Body of pancreas (tissue), 4 donors: ENCODE measurements around the gene ATP6V1G1.
"Not testable (repeated sequence)": the region's sequence is repeated elsewhere in the genome, so short reads cannot be mapped to it uniquely, and the experiment has no call there.

Experiments used
- CTCF ChIP-seq, 7 experiments: fragments of 450-650 bp in 4 of 7; fragments of 200-600 bp in 3 of 7; sonication (generic) in 3 of 7; IDR thresholded peaks; one replicate each; pipeline ENCODE4 v1.5.1; 2016 to 2019; ENCODE audit warnings: antibody characterized with exemption in 7 of 7
- POLR2A ChIP-seq, 3 donors: fragments of 450-650 bp; IDR thresholded peaks; one replicate each; pipeline ENCODE4 v1.6.1; 2016; ENCODE audit warnings: antibody characterized with exemption in 3 of 3, mild to moderate bottlenecking in 2 of 3

- not testable (repeated sequence) for TF ChIP-seq CTCF, POLR2A (IDR thresholded peaks at IDR 0.05)
Observed at GRCh38 chr9:114576779-114577178, 10.8 kb upstream of the ATP6V1G1 start.
